Measurements from ENCODE around the gene CLPX. TPM values are rescaled to one million over a fixed set of nuclear protein-coding genes. Genes with fewer than 3 reads are reported as not detected.

CLPX gene
- total RNA-seq, 1 experiment from 2014 or later = 19.3 TPM

DNA sequence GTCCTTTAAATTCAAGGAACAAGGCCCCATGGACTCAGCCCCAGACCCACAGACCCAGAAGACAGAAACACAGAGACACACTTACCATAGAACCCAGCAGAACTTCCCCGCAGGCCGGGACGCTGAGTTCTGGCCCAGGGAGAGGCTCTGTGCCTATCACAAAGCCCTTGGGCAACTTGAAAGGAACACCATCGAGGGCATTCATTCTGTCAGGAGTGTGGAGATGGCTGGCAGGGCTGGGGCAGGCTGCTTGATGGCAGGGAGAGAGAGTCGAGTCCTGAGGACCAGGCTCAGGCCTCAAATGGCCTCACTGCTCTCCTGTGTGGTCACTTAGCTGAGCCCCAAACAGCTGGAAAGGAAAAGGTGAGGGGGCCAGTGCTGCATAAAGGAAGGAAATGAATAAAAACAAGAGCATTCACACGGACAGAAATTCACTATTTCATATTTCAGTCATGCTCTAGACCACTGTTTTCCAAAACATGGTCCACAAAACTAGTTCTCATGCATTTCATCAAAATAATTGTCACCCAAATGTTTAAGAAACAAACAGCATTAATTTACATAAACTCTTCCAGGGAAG lies 79.0 kb downstream of the CLPX start:
- ChIA-PET CTCF (no interaction called here), POLR2A (ENCODE audit: unreplicated experiment) (no interaction called here)
- H3K27me3 ChIP-seq (ENCODE audit: low read length) = no peaks in the 10 kb centered on the region
- H3K27ac ChIP-seq (ENCODE audit: low read length) = no peak overlapping the region
- no peak overlapping the region for H3K9ac ChIP-seq (ENCODE audit: low read length)
- H3F3A ChIP-seq (ENCODE audit: low read length, unreplicated experiment) = no peaks in the 10 kb centered on the region
- ATAC-seq (no peak), DNase-seq (no peak)
- H2AFZ ChIP-seq (ENCODE audit: low read length) = no peak overlapping the region
- no peaks in the 10 kb centered on the region for H3K4me1 ChIP-seq (ENCODE audit: insufficient read depth, low read length)
- no TSS peak for BruUV-seq (replicated peaks)
- no peaks in the 10 kb centered on the region for H3K79me2 ChIP-seq (ENCODE audit: low read length)
- no peak overlapping the region for H3K4me2 ChIP-seq (ENCODE audit: low read length)
- intact Hi-C loops (cut with micrococcal nuclease) = no loop called here
- TF ChIP-seq EZH2phosphoT487 (IDR thresholded peaks at IDR 0.05; ENCODE audit: borderline replicate concordance, low read length) = no peak
- TF ChIP-seq, protein P1, sequence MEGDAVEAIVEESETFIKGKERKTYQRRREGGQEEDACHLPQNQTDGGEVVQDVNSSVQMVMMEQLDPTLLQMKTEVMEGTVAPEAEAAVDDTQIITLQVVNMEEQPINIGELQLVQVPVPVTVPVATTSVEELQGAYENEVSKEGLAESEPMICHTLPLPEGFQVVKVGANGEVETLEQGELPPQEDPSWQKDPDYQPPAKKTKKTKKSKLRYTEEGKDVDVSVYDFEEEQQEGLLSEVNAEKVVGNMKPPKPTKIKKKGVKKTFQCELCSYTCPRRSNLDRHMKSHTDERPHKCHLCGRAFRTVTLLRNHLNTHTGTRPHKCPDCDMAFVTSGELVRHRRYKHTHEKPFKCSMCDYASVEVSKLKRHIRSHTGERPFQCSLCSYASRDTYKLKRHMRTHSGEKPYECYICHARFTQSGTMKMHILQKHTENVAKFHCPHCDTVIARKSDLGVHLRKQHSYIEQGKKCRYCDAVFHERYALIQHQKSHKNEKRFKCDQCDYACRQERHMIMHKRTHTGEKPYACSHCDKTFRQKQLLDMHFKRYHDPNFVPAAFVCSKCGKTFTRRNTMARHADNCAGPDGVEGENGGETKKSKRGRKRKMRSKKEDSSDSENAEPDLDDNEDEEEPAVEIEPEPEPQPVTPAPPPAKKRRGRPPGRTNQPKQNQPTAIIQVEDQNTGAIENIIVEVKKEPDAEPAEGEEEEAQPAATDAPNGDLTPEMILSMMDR (conservative IDR thresholded peaks at IDR 0.05; ENCODE audit: low read depth, low read length) = no peak
- no peak for TF ChIP-seq EZH2 (IDR thresholded peaks at IDR 0.05; ENCODE audit: low read length, unreplicated experiment)
- no peaks in the 10 kb centered on the region for H3K36me3 ChIP-seq (ENCODE audit: low read depth, low read length)
- H3K9me2 ChIP-seq (replicated peaks; ENCODE audit: low read length) = no peaks in the 10 kb centered on the region
- no peak overlapping the region for H3K4me3 ChIP-seq (ENCODE audit: low read length)
- no peaks in the 10 kb centered on the region for H4K20me1 ChIP-seq (ENCODE audit: low read length)
- H3K9me3 ChIP-seq (ENCODE audit: low read length) = no peaks in the 10 kb centered on the region

DNA sequence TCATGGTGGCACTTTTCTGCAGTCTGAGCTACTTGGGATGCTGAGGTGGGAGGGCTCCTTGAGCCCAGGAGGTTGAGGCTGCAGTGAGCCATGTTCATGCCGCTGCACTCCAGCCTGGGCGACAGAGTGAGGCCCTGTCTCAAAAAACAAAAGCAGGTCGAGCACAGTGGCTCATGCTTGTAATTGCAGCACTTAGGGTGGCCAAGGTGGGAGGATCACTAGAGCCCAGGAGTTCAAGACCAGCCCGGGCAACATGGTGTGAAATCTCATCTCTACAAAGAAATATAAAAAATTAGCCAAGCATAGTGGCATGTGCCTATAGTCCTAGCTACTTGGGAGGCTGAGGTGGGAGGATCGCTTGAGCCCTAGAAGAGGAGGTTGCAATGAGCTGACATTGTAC lies 80.1 kb downstream of the CLPX start:
- intact Hi-C loops (cut with micrococcal nuclease) = no loop called here
- Histone ChIP-seq H3K9me3 (ENCODE audit: low read length) (no peaks in the 10 kb centered on the region), H3K27me3 (ENCODE audit: low read length) (no peaks in the 10 kb centered on the region), H3K9ac (ENCODE audit: low read length) (no peak overlapping the region), H3K4me2 (ENCODE audit: low read length) (no peak overlapping the region), H2AFZ (ENCODE audit: low read length) (no peak overlapping the region), H3K36me3 (ENCODE audit: low read depth, low read length) (no peaks in the 10 kb centered on the region), H3K4me3 (ENCODE audit: low read length) (no peak overlapping the region), H3K4me1 (ENCODE audit: insufficient read depth, low read length) (no peaks in the 10 kb centered on the region), H3F3A (ENCODE audit: low read length, unreplicated experiment) (no peaks in the 10 kb centered on the region), H4K20me1 (ENCODE audit: low read length) (no peaks in the 10 kb centered on the region), H3K27ac (ENCODE audit: low read length) (no peak overlapping the region), H3K9me2 (replicated peaks; ENCODE audit: low read length) (no peaks in the 10 kb centered on the region), H3K79me2 (ENCODE audit: low read length) (no peaks in the 10 kb centered on the region)
- ATAC-seq (no peak), DNase-seq (no peak)
- no TSS peak for BruUV-seq (replicated peaks)
- ChIA-PET CTCF (no interaction called here), POLR2A (ENCODE audit: unreplicated experiment) (no interaction called here)
- TF ChIP-seq, protein P1 (conservative IDR thresholded peaks at IDR 0.05; ENCODE audit: low read depth, low read length) = no peak
- TF ChIP-seq EZH2 (IDR thresholded peaks at IDR 0.05; ENCODE audit: low read length, unreplicated experiment) = no peak

DNA sequence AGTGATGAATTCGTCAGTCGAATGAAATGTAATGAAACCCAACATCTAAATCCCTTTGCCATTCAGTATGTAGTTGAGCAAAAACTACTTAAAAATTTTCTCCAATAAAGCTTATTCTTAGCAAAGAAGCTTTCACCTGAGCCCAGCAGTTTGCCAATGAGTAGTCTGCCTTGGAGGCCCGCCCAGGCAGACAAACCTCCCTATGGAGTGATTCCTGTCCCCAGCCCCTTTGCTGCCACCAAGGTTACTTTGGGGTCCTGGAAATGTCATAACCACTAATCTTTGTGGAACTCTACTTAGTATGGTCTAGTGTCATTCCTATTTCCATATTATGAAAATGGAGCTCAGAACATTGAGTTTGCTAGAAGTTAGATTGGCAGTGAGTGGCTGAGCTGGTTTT lies 82.2 kb downstream of the CLPX start:
- no TSS peak for BruUV-seq (replicated peaks)
- TF ChIP-seq EZH2phosphoT487 (IDR thresholded peaks at IDR 0.05; ENCODE audit: borderline replicate concordance, low read length) = no peak
- no peak for TF ChIP-seq EZH2 (IDR thresholded peaks at IDR 0.05; ENCODE audit: low read length, unreplicated experiment)
- TF ChIP-seq, protein P1 (conservative IDR thresholded peaks at IDR 0.05; ENCODE audit: low read depth, low read length) = no peak
- Histone ChIP-seq H3K9ac (ENCODE audit: low read length) (no peak overlapping the region), H3K9me3 (ENCODE audit: low read length) (no peaks in the 10 kb centered on the region), H2AFZ (ENCODE audit: low read length) (no peak overlapping the region), H3K9me2 (replicated peaks; ENCODE audit: low read length) (no peaks in the 10 kb centered on the region), H3F3A (ENCODE audit: low read length, unreplicated experiment) (no peaks in the 10 kb centered on the region), H3K27me3 (ENCODE audit: low read length) (no peaks in the 10 kb centered on the region), H3K4me2 (ENCODE audit: low read length) (no peak overlapping the region), H3K27ac (ENCODE audit: low read length) (no peak overlapping the region), H3K4me3 (ENCODE audit: low read length) (no peak overlapping the region), H3K4me1 (ENCODE audit: insufficient read depth, low read length) (no peaks in the 10 kb centered on the region), H3K79me2 (ENCODE audit: low read length) (no peaks in the 10 kb centered on the region), H3K36me3 (ENCODE audit: low read depth, low read length) (no peaks in the 10 kb centered on the region; the same call in 1 of the 2 replicates), H4K20me1 (ENCODE audit: low read length) (no peaks in the 10 kb centered on the region)
- ATAC-seq (no peak), DNase-seq (no peak)
- intact Hi-C loops (cut with micrococcal nuclease) = no loop called here
- ChIA-PET POLR2A (ENCODE audit: unreplicated experiment) (no interaction called here), CTCF (no interaction called here)

Measured in PC-3 (cell line).